RWPE2 (cell line): ENCODE results near the gene MRPL41.
"Not testable (repeated sequence)": the region's sequence is repeated elsewhere in the genome, so short reads cannot be mapped to it uniquely, and the experiment has no call there.

Source experiments
- ATAC-seq: fragments of 200-7000 bp; cut with Tn5 transposase; 3 replicates; pipeline ENCODE4 v1.9.1; 2021; ENCODE audit warnings: low read depth
- DNase-seq: peaks from one replicate; pipeline ENCODE4 v3.0.0-alpha.2; 2020; ENCODE audit warnings: low spot score
- H3K27ac ChIP-seq: fragments of 450-650 bp; 2 replicates; pipeline ENCODE4 v1.5.1; 2017; ENCODE audit warnings: mild to moderate bottlenecking; ENCODE audit not compliant: poor library complexity, severe bottlenecking
- H3K27me3 ChIP-seq: fragments of 250-450 bp; sonication (Bioruptor Pico); 2 replicates; pipeline ENCODE4 v1.5.1; 2021; ENCODE audit warnings: mild to moderate bottlenecking, moderate library complexity; ENCODE audit not compliant: insufficient read depth, poor library complexity, severe bottlenecking
- H3K36me3 ChIP-seq: fragments of 250-450 bp; sonication (Bioruptor Pico); 2 replicates; pipeline ENCODE4 v1.5.1; 2020; ENCODE audit warnings: low read depth, mild to moderate bottlenecking, moderate library complexity
- H3K4me1 ChIP-seq: fragments of 250-450 bp; sonication (Bioruptor Pico); 2 replicates; pipeline ENCODE4 v1.5.1; 2021; ENCODE audit warnings: mild to moderate bottlenecking, moderate library complexity; ENCODE audit not compliant: insufficient read depth, poor library complexity, severe bottlenecking
- H3K4me3 ChIP-seq: fragments of 250-450 bp; sonication (Bioruptor Pico); 2 replicates; pipeline ENCODE4 v1.5.1; 2021; ENCODE audit warnings: mild to moderate bottlenecking, moderate library complexity; ENCODE audit not compliant: severe bottlenecking
- H3K9me3 ChIP-seq: fragments of 250-450 bp; sonication (Bioruptor Pico); 2 replicates; pipeline ENCODE4 v1.5.1; 2021; ENCODE audit warnings: mild to moderate bottlenecking, moderate library complexity; ENCODE audit not compliant: severe bottlenecking
- TF ChIP-seq, protein P1 (sequence below): fragments of 450-650 bp; IDR thresholded peaks from one replicate; pipeline ENCODE4 v1.5.1; 2017; ENCODE audit warnings: mild to moderate bottlenecking, moderate library complexity; ENCODE audit not compliant: poor library complexity, severe bottlenecking

MRPL41 gene

DNA sequence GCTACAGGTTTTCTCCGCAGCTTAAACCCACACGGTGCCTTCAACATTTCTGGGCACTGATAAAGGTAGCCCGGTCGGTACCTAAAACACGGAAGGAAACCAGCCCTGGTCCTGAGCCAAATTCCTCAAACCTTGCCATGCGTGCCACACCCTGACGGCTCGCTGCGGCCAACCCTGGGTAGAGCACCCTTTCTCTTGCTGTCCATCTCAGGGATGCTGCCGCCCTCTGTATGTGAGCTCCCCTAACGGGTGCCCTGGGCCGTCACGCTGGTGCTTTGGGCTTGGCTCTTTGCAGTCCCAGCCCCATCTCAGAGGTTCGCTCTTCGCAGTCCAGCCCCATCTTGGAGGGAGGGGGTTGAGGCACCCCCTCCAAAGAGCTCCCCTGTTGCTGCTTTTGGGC lies 45.4 kb upstream of the MRPL41 start:
- TF ChIP-seq, protein P1, sequence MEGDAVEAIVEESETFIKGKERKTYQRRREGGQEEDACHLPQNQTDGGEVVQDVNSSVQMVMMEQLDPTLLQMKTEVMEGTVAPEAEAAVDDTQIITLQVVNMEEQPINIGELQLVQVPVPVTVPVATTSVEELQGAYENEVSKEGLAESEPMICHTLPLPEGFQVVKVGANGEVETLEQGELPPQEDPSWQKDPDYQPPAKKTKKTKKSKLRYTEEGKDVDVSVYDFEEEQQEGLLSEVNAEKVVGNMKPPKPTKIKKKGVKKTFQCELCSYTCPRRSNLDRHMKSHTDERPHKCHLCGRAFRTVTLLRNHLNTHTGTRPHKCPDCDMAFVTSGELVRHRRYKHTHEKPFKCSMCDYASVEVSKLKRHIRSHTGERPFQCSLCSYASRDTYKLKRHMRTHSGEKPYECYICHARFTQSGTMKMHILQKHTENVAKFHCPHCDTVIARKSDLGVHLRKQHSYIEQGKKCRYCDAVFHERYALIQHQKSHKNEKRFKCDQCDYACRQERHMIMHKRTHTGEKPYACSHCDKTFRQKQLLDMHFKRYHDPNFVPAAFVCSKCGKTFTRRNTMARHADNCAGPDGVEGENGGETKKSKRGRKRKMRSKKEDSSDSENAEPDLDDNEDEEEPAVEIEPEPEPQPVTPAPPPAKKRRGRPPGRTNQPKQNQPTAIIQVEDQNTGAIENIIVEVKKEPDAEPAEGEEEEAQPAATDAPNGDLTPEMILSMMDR = peak; percentile 5
- DNase-seq = peak; percentile 73
- no peaks in the 10 kb centered on the region for H3K4me1 ChIP-seq
- H3K9me3 ChIP-seq = peaks cover 3% of the 10 kb centered on the region
- no peaks in the 10 kb centered on the region for H3K27me3 ChIP-seq
- no peak overlapping the region for H3K27ac ChIP-seq
- H3K36me3 ChIP-seq = no peaks in the 10 kb centered on the region
- peak; percentile 48 for ATAC-seq
- H3K4me3 ChIP-seq = no peak overlapping the region

GRCh38 chr9:137506702-137507171 lies 44.9 kb upstream of the MRPL41 start:
- ATAC-seq (no peak), DNase-seq (no peak)
- no peaks in the 10 kb centered on the region for H3K36me3 ChIP-seq
- no peaks in the 10 kb centered on the region for H3K4me1 ChIP-seq
- H3K27me3 ChIP-seq = no peaks in the 10 kb centered on the region
- no peak overlapping the region for H3K4me3 ChIP-seq
- peaks cover 3% of the 10 kb centered on the region for H3K9me3 ChIP-seq
- TF ChIP-seq, protein P1 = no peak
- no peak overlapping the region for H3K27ac ChIP-seq

GRCh38 chr9:137509198-137509597 lies 42.5 kb upstream of the MRPL41 start:
- ATAC-seq = no peak
- no peak overlapping the region for H3K4me3 ChIP-seq
- H3K4me1 ChIP-seq = no peaks in the 10 kb centered on the region
- H3K9me3 ChIP-seq = peaks cover 3% of the 10 kb centered on the region
- DNase-seq = no peak
- H3K27ac ChIP-seq = no peak overlapping the region
- TF ChIP-seq, protein P1 = no peak
- no peaks in the 10 kb centered on the region for H3K27me3 ChIP-seq
- H3K36me3 ChIP-seq = no peaks in the 10 kb centered on the region

DNA sequence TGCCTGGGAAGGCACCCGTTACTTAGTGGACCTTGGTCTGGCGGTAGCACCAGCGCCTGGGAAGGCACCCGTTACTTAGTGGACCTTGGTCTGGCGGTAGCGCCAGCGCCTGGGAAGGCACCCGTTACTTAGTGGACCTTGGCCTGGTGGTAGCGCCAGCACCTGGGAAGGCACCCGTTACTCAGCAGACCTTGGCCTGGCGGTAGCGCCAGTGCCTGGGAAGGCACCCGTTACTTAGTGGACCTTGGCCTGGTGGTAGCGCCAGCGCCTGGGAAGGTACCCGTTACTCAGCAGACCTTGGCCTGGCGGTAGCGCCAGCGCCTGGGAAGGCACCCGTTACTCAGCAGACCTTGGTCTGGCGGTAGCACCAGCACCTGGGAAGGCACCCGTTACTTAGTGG lies 40.6 kb upstream of the MRPL41 start:
- ATAC-seq, H3K27me3 ChIP-seq, H3K9me3 ChIP-seq, H3K36me3 ChIP-seq, H3K4me1 ChIP-seq, DNase-seq, H3K4me3 ChIP-seq, H3K27ac ChIP-seq: not testable (repeated sequence)

- TF ChIP-seq, protein P1 = no peak
- H3K27me3 ChIP-seq = no peaks in the 10 kb centered on the region
- DNase-seq (no peak), ATAC-seq (no peak)
- no peaks in the 10 kb centered on the region for H3K4me1 ChIP-seq
- no peak overlapping the region for H3K4me3 ChIP-seq
- peaks cover 3% of the 10 kb centered on the region for H3K9me3 ChIP-seq
- H3K27ac ChIP-seq = no peak overlapping the region
- H3K36me3 ChIP-seq = no peaks in the 10 kb centered on the region
Observed at GRCh38 chr9:137511758-137512463, 39.8 kb upstream of the MRPL41 start.

DNA sequence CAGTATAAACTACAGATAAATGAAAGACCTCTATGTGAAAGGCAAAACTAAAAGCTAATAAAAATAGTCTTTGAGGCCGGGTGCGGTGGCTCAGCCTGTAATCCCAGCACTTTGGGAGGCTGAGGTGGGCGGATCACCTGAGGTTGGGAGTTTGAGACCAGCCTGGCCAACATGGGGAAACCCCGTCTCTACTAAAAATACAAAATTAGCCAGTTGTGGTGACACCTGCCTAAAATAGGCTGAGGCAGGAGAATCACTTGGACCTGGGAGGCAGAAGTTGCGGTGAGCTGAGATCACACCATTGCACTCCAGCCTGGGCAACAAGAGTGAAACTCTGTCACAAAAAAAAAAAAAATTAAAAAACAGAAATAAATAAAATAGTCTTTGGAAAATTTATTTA lies 38.5 kb upstream of the MRPL41 start:
- H3K27ac ChIP-seq, H3K4me3 ChIP-seq, DNase-seq, H3K36me3 ChIP-seq, H3K27me3 ChIP-seq, H3K4me1 ChIP-seq, ATAC-seq, H3K9me3 ChIP-seq: not testable (repeated sequence)

GRCh38 chr9:137513801-137514570 lies 37.7 kb upstream of the MRPL41 start:
- H3K27ac ChIP-seq, H3K36me3 ChIP-seq, ATAC-seq, H3K4me3 ChIP-seq, H3K4me1 ChIP-seq, H3K27me3 ChIP-seq, DNase-seq, H3K9me3 ChIP-seq: not testable (repeated sequence)
